ENCODE results near the gene GDPD5. TPM values are rescaled to one million over a fixed set of nuclear protein-coding genes. Genes with fewer than 3 reads are reported as not detected.
A peak's percentile ranks its signal among the peaks of the same experiment; 100 is the strongest.

The GDPD5 gene
- total RNA-seq, 1 donor from 2014 or later, result 4.4 TPM

GRCh38 chr11:75510004-75510722 is 15.6 kb downstream of the GDPD5 start:
- DNase-seq, result no peak
- Histone ChIP-seq H3K27ac (replicated peaks) (no peak overlapping the region), H3K4me1 (peaks cover 22% of the 10 kb centered on the region), H3K36me3 (no peaks in the 10 kb centered on the region), H3K27me3 (ENCODE audit: low read depth) (no peaks in the 10 kb centered on the region), H3K4me3 (no peak overlapping the region), H3K9me3 (replicated peaks) (no peaks in the 10 kb centered on the region)
- no peak for TF ChIP-seq CTCF (IDR thresholded peaks at IDR 0.05; ENCODE audit: borderline replicate concordance)
- intact Hi-C loops (cut with micrococcal nuclease), result no loop called here

DNA sequence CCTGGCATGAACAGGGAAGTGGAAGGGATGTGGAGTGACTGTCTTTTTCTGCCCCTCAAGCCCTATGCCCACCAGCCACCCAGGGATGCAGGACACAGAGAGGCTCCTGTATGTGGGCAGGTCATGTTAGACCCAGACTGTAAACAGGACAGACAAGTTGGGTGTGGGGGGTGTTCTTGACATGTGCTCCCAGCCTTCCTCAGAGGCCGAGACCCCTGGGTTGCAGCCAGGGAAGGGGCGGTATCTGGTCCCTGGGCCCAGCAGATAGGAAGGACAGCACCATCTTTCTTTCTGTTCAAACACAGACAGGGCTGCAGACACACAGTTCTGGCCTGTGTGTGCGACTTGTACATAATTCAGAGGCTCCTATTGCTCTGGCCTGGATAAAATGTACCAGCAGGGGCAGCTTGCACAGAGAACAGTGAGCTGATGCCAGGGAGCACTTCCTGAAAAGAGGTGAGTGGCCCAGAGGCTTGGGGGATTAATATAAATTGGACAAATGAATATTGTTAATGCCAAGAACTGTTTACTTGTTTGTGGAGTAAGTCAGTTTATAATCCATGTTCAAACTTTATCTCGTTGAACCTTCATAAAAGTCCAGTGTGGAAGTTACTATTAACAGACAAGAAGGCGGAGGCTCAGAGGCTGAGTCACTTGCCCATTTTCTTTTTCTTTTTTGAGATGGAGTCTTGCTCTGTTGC is 16.6 kb downstream of the GDPD5 start:
- Histone ChIP-seq H3K27ac (replicated peaks) (no peak overlapping the region), H3K4me1 (peaks cover 22% of the 10 kb centered on the region)

DNA sequence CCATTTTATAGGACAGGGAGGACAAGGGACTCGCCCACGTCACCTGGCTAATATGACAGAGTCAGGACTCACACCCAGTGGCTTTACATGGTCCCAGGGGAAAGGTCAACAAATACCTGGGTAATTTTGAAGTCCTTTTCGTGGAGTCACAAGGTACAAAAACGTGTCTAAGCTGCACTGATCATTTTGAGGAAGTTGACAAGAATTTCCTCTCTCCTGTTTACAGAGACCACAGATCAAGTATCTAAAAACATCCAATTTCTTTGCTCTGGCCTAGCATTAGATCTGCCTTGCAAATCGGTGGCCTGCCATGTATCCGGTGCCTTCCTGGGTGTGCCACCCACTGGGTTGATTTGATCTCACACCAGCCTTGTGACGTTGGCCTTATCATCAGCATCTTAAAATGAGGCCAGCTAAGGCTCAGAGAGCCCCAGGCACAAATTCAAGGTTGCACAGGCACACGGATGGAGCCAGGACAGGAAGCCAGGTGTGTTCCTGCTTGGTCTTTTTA is 17.6 kb downstream of the GDPD5 start:
- no peak overlapping the region for H3K4me3 ChIP-seq
- H3K4me1 ChIP-seq, result peaks cover 22% of the 10 kb centered on the region
- H3K9me3 ChIP-seq (replicated peaks), result no peaks in the 10 kb centered on the region
- H3K27me3 ChIP-seq (ENCODE audit: low read depth), result no peaks in the 10 kb centered on the region
- H3K36me3 ChIP-seq, result no peaks in the 10 kb centered on the region
- TF ChIP-seq CTCF (IDR thresholded peaks at IDR 0.05; ENCODE audit: borderline replicate concordance), result no peak
- H3K27ac ChIP-seq (replicated peaks), result no peak overlapping the region
- intact Hi-C loops (cut with micrococcal nuclease), result no loop called here
- no peak for DNase-seq

More for the DNA sequence above, 16.6 kb downstream of the GDPD5 start:
- no peak overlapping the region for H3K4me3 ChIP-seq
- H3K9me3 ChIP-seq (replicated peaks), result no peaks in the 10 kb centered on the region
- no peak for TF ChIP-seq CTCF (IDR thresholded peaks at IDR 0.05; ENCODE audit: borderline replicate concordance)
- H3K36me3 ChIP-seq, result no peaks in the 10 kb centered on the region
- intact Hi-C loops (cut with micrococcal nuclease), result no loop called here
- DNase-seq, result no peak
- H3K27me3 ChIP-seq (ENCODE audit: low read depth), result no peaks in the 10 kb centered on the region

DNA sequence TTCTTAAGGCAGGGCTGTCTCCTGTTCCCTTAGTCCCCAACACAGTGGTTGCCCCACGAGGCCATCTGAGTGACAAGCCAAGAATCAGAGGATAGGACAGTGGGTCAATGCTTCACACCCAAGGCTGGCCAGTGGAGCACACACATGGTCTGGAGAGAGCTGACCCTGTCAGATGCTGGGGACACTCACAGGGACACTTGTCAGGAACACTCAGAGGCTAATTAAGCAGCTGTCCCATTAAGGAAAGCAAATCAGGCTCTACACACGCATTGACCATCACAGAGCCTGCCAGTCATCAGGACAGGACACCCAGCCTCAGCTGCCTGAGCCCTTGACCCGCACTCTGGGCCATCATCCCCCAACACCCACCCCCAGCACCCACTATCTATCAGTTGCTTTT is 18.2 kb downstream of the GDPD5 start:
- no peak overlapping the region for H3K4me3 ChIP-seq
- no peak for TF ChIP-seq CTCF (IDR thresholded peaks at IDR 0.05; ENCODE audit: borderline replicate concordance)
- H3K36me3 ChIP-seq, result no peaks in the 10 kb centered on the region
- no peak overlapping the region for H3K27ac ChIP-seq (replicated peaks)
- intact Hi-C loops (cut with micrococcal nuclease), result no loop called here
- no peaks in the 10 kb centered on the region for H3K27me3 ChIP-seq (ENCODE audit: low read depth)
- no peaks in the 10 kb centered on the region for H3K9me3 ChIP-seq (replicated peaks)
- peaks cover 22% of the 10 kb centered on the region for H3K4me1 ChIP-seq
- DNase-seq, result no peak

- Histone ChIP-seq H3K9me3 (replicated peaks) (no peaks in the 10 kb centered on the region), H3K4me1 (peaks cover 22% of the 10 kb centered on the region), H3K4me3 (no peak overlapping the region), H3K27me3 (ENCODE audit: low read depth) (no peaks in the 10 kb centered on the region), H3K27ac (replicated peaks) (peak overlapping the region; percentile 43), H3K36me3 (no peaks in the 10 kb centered on the region)
- DNase-seq, result no peak
- intact Hi-C loops (cut with micrococcal nuclease), result no loop called here
- no peak for TF ChIP-seq CTCF (IDR thresholded peaks at IDR 0.05; ENCODE audit: borderline replicate concordance)
Observed at GRCh38 chr11:75506827-75507226, 18.9 kb downstream of the GDPD5 start.
